HEK293 (cell line): ENCODE measurements around the gene DAAM1.

Experiments used
- CTCF ChIA-PET: fragments of 350-600 bp; formaldehyde crosslinking; extraction: SDS; loops from one replicate; lab custom pipeline; 2021; ENCODE audit warnings: antibody characterized with exemption; lab: Yijun Ruan, JAX
- POLR2A ChIA-PET: fragments of 300-600 bp; formaldehyde crosslinking; extraction: SDS; loops from one replicate; lab custom pipeline; 2020; ENCODE audit warnings: antibody characterized with exemption, inconsistent platforms; lab: Yijun Ruan, JAX
- H3K27ac ChIP-seq: fragments of 200-500 bp; sonication (Bioruptor generic); 2 replicates; pipeline ENCODE4 v1.5.1; 2014; ENCODE audit warnings: low read depth, low read length, control low read depth, inconsistent platforms; ENCODE audit errors: extremely low read depth
- H3K36me3 ChIP-seq, 2 experiments: fragments of 200-500 bp in 1 of 2; sonication (Bioruptor generic) in 1 of 2; 1 replicate in 1 of 2; 2 replicates in 1 of 2; pipeline ENCODE4 v1.5.1; 2014 to 2017; ENCODE audit warnings: inconsistent platforms in 2 of 2, low read length in 2 of 2; ENCODE audit not compliant: control insufficient read depth in 2 of 2, insufficient read depth in 1 of 2
- H3K4me1 ChIP-seq: fragments of 200-500 bp; sonication (Bioruptor generic); 2 replicates; pipeline ENCODE4 v1.5.1; 2014; ENCODE audit warnings: mild to moderate bottlenecking, low read length, inconsistent platforms; ENCODE audit not compliant: control insufficient read depth, insufficient read depth
- H3K4me3 ChIP-seq: 2 replicates; pipeline ENCODE4 v1.5.1; 2011; ENCODE audit warnings: low read depth, mild to moderate bottlenecking, control low read depth, low read length, moderate library complexity
- H3K9me3 ChIP-seq: fragments of 200-500 bp; sonication (Bioruptor generic); 2 replicates; pipeline ENCODE4 v1.5.1; 2014; ENCODE audit warnings: low read depth, low read length, inconsistent platforms; ENCODE audit not compliant: control insufficient read depth, insufficient read depth
- SCRT2 ChIP-seq: fragments of 450-650 bp; formaldehyde crosslinking; IDR thresholded peaks from 2 replicates; pipeline ENCODE4 v1.5.1; 2016; ENCODE audit warnings: missing biosample characterization, missing genetic modification characterization
- TRIM28 ChIP-seq: IDR thresholded peaks from 2 replicates; pipeline ENCODE4 v1.6.1; 2011; ENCODE audit warnings: low read length, control low read depth, borderline replicate concordance
- ZBTB1 ChIP-seq: fragments of 450-650 bp; formaldehyde crosslinking; IDR thresholded peaks from 2 replicates; pipeline ENCODE4 v1.5.1; 2016; ENCODE audit warnings: missing biosample characterization, missing genetic modification characterization
- ZEB2 ChIP-seq: fragments of 450-650 bp; formaldehyde crosslinking; IDR thresholded peaks from 2 replicates; pipeline ENCODE4 v1.5.1; 2016; ENCODE audit warnings: missing biosample characterization, missing genetic modification characterization
- ZNF19 ChIP-seq: fragments of 450-650 bp; formaldehyde crosslinking; IDR thresholded peaks from 2 replicates; pipeline ENCODE4; 2016; ENCODE audit warnings: missing biosample characterization, missing genetic modification characterization, low read depth
- ZNF274 ChIP-seq, 2 experiments: fragments of 200-500 bp in 1 of 2; fragments of 450-650 bp in 1 of 2; sonication (Bioruptor generic) in 1 of 2; formaldehyde crosslinking in 1 of 2; IDR thresholded peaks; 2 replicates each; pipeline versions ENCODE4 v1.5.1 to v1.6.1; 2014 to 2016; ENCODE audit warnings: borderline replicate concordance in 1 of 2, inconsistent platforms in 1 of 2, low read length in 1 of 2, missing biosample characterization in 1 of 2, missing genetic modification characterization in 1 of 2
- ZNF37A ChIP-seq: fragments of 450-650 bp; IDR thresholded peaks from 2 replicates; pipeline ENCODE4 v1.5.1; 2018; ENCODE audit warnings: missing biosample characterization, missing genetic modification characterization
- ZNF792 ChIP-seq: fragments of 450-650 bp; formaldehyde crosslinking; IDR thresholded peaks from 2 replicates; pipeline ENCODE4 v1.5.1; 2016; ENCODE audit warnings: missing biosample characterization, missing genetic modification characterization
- TF ChIP-seq, protein P1 (sequence below): fragments of 450-650 bp; formaldehyde crosslinking; IDR thresholded peaks from 2 replicates; pipeline ENCODE4 v1.5.1; 2016; ENCODE audit warnings: missing biosample characterization, missing genetic modification characterization, borderline replicate concordance
- TF ChIP-seq, protein P2 (sequence below): fragments of 450-650 bp; formaldehyde crosslinking; IDR thresholded peaks from 2 replicates; pipeline ENCODE4 v1.5.1; 2017; ENCODE audit warnings: missing biosample characterization, missing genetic modification characterization
- TF ChIP-seq, protein P3 (sequence below): fragments of 450-650 bp; IDR thresholded peaks from 2 replicates; pipeline ENCODE4 v1.5.1; 2018; ENCODE audit warnings: missing biosample characterization, missing genetic modification characterization
- TF ChIP-seq, protein P4 (sequence below): fragments of 450-650 bp; formaldehyde crosslinking; IDR thresholded peaks from 2 replicates; pipeline ENCODE4; 2016; ENCODE audit warnings: missing biosample characterization, missing genetic modification characterization
- TF ChIP-seq, protein P5 (sequence below): fragments of 450-650 bp; formaldehyde crosslinking; IDR thresholded peaks from 2 replicates; pipeline ENCODE4 v1.5.1; 2017; ENCODE audit warnings: missing biosample characterization, mild to moderate bottlenecking, missing genetic modification characterization, moderate library complexity

Gene DAAM1

DNA sequence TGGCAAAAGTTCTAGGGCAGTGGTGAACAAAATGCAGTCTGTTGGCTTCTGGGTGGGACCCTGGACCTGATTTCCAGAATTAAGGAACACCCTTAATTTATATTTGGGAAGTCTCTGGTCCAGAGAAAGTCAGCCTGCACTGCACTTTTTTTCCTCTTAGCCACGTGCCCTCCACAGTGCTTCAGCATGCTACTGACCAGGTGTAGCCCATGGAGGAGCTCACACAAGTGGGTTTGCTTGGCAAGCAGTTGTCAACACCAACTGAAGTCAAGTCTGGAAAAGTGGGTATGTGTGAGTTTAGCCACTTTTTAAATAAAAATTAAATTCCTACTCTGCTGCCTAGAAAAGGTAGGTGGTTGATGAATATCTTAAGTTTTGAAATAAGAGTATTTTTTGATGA is 111.3 kb downstream of the DAAM1 start:
- Histone ChIP-seq H3K36me3 (no peaks in the 10 kb centered on the region), H3K27ac (no peak overlapping the region), H3K4me1 (no peaks in the 10 kb centered on the region; the same call in 1 of the 2 replicates), H3K4me3 (no peak overlapping the region), H3K9me3 (no peaks in the 10 kb centered on the region)
- CTCF ChIA-PET, result no interaction called here
- POLR2A ChIA-PET, result no interaction called here
- TF ChIP-seq TRIM28, result no peak
- TF ChIP-seq SCRT2 (tag by site-specific recombination), result no peak
- TF ChIP-seq, protein P1, sequence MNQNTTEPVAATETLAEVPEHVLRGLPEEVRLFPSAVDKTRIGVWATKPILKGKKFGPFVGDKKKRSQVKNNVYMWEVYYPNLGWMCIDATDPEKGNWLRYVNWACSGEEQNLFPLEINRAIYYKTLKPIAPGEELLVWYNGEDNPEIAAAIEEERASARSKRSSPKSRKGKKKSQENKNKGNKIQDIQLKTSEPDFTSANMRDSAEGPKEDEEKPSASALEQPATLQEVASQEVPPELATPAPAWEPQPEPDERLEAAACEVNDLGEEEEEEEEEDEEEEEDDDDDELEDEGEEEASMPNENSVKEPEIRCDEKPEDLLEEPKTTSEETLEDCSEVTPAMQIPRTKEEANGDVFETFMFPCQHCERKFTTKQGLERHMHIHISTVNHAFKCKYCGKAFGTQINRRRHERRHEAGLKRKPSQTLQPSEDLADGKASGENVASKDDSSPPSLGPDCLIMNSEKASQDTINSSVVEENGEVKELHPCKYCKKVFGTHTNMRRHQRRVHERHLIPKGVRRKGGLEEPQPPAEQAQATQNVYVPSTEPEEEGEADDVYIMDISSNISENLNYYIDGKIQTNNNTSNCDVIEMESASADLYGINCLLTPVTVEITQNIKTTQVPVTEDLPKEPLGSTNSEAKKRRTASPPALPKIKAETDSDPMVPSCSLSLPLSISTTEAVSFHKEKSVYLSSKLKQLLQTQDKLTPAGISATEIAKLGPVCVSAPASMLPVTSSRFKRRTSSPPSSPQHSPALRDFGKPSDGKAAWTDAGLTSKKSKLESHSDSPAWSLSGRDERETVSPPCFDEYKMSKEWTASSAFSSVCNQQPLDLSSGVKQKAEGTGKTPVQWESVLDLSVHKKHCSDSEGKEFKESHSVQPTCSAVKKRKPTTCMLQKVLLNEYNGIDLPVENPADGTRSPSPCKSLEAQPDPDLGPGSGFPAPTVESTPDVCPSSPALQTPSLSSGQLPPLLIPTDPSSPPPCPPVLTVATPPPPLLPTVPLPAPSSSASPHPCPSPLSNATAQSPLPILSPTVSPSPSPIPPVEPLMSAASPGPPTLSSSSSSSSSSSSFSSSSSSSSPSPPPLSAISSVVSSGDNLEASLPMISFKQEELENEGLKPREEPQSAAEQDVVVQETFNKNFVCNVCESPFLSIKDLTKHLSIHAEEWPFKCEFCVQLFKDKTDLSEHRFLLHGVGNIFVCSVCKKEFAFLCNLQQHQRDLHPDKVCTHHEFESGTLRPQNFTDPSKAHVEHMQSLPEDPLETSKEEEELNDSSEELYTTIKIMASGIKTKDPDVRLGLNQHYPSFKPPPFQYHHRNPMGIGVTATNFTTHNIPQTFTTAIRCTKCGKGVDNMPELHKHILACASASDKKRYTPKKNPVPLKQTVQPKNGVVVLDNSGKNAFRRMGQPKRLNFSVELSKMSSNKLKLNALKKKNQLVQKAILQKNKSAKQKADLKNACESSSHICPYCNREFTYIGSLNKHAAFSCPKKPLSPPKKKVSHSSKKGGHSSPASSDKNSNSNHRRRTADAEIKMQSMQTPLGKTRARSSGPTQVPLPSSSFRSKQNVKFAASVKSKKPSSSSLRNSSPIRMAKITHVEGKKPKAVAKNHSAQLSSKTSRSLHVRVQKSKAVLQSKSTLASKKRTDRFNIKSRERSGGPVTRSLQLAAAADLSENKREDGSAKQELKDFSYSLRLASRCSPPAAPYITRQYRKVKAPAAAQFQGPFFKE (tag by site-specific recombination), result no peak

DNA sequence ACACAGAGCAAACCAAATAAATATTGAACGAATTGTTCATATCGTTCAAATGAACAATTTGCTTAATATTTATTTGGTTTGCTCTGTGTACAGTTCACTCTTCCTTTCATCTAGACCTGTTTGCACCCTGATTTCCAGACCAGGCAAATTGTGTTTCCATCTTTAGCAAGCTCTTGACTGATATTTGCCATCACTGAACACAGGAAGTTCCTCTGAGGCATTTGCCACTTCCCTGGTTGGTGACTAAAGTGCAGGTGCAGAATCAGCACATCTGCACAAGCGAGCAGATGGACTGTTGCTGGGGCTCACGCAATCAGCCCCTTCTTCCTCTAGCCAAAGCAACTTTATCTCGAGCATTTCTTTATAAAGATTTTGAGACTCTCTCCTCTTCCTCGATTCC is 112.9 kb downstream of the DAAM1 start:
- POLR2A ChIA-PET, result no interaction called here
- Histone ChIP-seq H3K4me3 (no peak overlapping the region), H3K9me3 (no peaks in the 10 kb centered on the region), H3K4me1 (peaks cover 15% of the 10 kb centered on the region), H3K27ac (no peak overlapping the region), H3K36me3 (no peaks in the 10 kb centered on the region)
- TF ChIP-seq, protein P2, sequence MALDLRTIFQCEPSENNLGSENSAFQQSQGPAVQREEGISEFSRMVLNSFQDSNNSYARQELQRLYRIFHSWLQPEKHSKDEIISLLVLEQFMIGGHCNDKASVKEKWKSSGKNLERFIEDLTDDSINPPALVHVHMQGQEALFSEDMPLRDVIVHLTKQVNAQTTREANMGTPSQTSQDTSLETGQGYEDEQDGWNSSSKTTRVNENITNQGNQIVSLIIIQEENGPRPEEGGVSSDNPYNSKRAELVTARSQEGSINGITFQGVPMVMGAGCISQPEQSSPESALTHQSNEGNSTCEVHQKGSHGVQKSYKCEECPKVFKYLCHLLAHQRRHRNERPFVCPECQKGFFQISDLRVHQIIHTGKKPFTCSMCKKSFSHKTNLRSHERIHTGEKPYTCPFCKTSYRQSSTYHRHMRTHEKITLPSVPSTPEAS, result no peak
- TF ChIP-seq ZEB2 (no peak), ZNF37A (tag by site-specific recombination) (no peak), ZNF274 (IDR thresholded peaks at IDR 0.05; ENCODE audit: low read length) (no peak), ZNF274 (tag by site-specific recombination; IDR thresholded peaks at IDR 0.05; ENCODE audit: borderline replicate concordance) (no peak), ZNF19 (tag by site-specific recombination) (no peak), ZBTB1 (no peak), ZNF792 (tag by site-specific recombination) (no peak)
- TF ChIP-seq, protein P3, sequence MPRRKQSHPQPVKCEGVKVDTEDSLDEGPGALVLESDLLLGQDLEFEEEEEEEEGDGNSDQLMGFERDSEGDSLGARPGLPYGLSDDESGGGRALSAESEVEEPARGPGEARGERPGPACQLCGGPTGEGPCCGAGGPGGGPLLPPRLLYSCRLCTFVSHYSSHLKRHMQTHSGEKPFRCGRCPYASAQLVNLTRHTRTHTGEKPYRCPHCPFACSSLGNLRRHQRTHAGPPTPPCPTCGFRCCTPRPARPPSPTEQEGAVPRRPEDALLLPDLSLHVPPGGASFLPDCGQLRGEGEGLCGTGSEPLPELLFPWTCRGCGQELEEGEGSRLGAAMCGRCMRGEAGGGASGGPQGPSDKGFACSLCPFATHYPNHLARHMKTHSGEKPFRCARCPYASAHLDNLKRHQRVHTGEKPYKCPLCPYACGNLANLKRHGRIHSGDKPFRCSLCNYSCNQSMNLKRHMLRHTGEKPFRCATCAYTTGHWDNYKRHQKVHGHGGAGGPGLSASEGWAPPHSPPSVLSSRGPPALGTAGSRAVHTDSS (tag by site-specific recombination), result no peak
- TF ChIP-seq, protein P4, sequence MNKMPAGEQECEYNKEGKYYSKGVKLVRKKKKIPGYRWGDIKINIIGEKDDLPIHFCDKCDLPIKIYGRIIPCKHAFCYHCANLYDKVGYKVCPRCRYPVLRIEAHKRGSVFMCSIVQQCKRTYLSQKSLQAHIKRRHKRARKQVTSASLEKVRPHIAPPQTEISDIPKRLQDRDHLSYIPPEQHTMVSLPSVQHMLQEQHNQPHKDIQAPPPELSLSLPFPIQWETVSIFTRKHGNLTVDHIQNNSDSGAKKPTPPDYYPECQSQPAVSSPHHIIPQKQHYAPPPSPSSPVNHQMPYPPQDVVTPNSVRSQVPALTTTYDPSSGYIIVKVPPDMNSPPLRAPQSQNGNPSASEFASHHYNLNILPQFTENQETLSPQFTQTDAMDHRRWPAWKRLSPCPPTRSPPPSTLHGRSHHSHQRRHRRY, result no peak
- TF ChIP-seq, protein P5, sequence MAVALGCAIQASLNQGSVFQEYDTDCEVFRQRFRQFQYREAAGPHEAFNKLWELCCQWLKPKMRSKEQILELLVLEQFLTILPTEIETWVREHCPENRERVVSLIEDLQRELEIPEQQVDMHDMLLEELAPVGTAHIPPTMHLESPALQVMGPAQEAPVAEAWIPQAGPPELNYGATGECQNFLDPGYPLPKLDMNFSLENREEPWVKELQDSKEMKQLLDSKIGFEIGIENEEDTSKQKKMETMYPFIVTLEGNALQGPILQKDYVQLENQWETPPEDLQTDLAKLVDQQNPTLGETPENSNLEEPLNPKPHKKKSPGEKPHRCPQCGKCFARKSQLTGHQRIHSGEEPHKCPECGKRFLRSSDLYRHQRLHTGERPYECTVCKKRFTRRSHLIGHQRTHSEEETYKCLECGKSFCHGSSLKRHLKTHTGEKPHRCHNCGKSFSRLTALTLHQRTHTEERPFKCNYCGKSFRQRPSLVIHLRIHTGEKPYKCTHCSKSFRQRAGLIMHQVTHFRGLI (tag by site-specific recombination), result no peak
- CTCF ChIA-PET, result no interaction called here
